IPS DF 6.9 (cell line): ENCODE results near the gene SCMH1.
"Not testable (repeated sequence)": the region's sequence is repeated elsewhere in the genome, so short reads cannot be mapped to it uniquely, and the experiment has no call there.

Experiments
- DNase-seq: peaks from one replicate; pipeline ENCODE4 v3.0.0-alpha.2; 2013; ENCODE audit warnings: low read depth, low spot score
- H3K27ac ChIP-seq: one replicate; pipeline ENCODE4 v1.5.1; 2013; ENCODE audit warnings: low read length, control low read depth
- H3K27me3 ChIP-seq: 2 replicates; pipeline ENCODE4 v1.6.1; 2013; ENCODE audit warnings: mild to moderate bottlenecking, low read length; ENCODE audit not compliant: control insufficient read depth, insufficient read depth
- H3K36me3 ChIP-seq: 2 replicates; pipeline ENCODE4 v1.6.1; 2013; ENCODE audit warnings: low read length; ENCODE audit not compliant: control insufficient read depth, insufficient read depth
- H3K4me1 ChIP-seq: 2 replicates; pipeline ENCODE4 v1.6.1; 2013; ENCODE audit warnings: low read length; ENCODE audit not compliant: control insufficient read depth, insufficient read depth
- H3K4me3 ChIP-seq: 2 replicates; pipeline ENCODE4 v1.5.1; 2013; ENCODE audit warnings: mild to moderate bottlenecking, low read length
- H3K9me3 ChIP-seq: 2 replicates; pipeline ENCODE4 v1.6.1; 2013; ENCODE audit warnings: low read length, inconsistent platforms; ENCODE audit not compliant: control insufficient read depth, insufficient read depth
- WGBS: extraction: QIAGEN DNeasy Blood & Tissue Kit; methylation state at CpG from one replicate; pipeline ENCODE4 v1.1.7; 2013; ENCODE audit warnings: mixed read lengths, missing lambda C conversion rate; ENCODE audit not compliant: insufficient read length, insufficient coverage; 5-methylcytosine and 5-hydroxymethylcytosine counted together

The SCMH1 gene

DNA sequence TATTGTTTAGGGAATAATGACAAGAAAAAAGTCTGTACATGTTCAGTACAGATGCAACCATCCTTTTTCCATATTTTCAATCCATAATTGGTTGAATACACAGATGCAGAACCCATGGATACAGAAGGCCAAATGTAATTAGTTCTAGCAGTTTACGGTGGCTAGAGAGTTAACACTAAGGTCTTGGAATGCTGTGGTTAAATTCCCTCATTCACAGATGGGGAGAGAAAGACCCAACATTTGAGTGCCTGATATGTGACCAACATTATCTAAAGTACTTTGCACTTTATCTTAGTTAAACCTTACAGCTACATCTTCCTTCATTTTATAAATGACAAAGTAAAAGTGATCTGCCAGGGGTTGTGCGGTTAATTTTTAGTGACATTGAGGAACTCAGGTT lies 5.3 kb downstream of the SCMH1 start:
- Histone ChIP-seq H3K36me3 (no peaks in the 10 kb centered on the region; the same call in 1 of the 2 replicates), H3K9me3 (no peaks in the 10 kb centered on the region), H3K4me1 (no peaks in the 10 kb centered on the region), H3K27me3 (no peaks in the 10 kb centered on the region), H3K4me3 (no peak overlapping the region), H3K27ac (no peak overlapping the region)
- DNase-seq: no peak
- no CpG with 5 or more reads among the region's 2 CpGs for WGBS

GRCh38 chr1:41235893-41236292 lies 6.2 kb downstream of the SCMH1 start:
- no peak overlapping the region for H3K27ac ChIP-seq
- no peak for DNase-seq
- H3K4me3 ChIP-seq: no peak overlapping the region
- no peaks in the 10 kb centered on the region for H3K27me3 ChIP-seq
- H3K9me3 ChIP-seq: no peaks in the 10 kb centered on the region
- no peaks in the 10 kb centered on the region for H3K4me1 ChIP-seq
- no peaks in the 10 kb centered on the region for H3K36me3 ChIP-seq

DNA sequence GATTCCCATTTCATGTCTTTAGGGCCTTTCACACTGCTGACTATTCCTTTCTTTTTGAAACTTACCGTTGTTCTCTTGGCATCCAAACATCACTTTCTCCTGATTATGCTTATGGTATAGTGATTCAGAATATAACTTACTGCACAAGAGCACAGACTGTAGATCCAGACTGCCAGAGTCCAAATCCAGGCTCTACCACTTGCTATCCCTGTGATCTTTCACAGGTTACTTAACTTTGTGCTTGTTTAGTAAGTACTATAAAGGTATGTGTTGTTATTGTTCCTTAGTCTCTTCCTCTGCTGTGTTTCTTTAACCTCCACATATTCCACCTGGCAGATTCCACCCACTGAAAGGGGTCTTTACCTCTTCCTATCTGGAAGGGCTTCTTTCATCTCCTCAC lies 8.4 kb downstream of the SCMH1 start:
- H3K27me3 ChIP-seq: no peaks in the 10 kb centered on the region
- no peaks in the 10 kb centered on the region for H3K36me3 ChIP-seq
- no peak for DNase-seq
- no peaks in the 10 kb centered on the region for H3K9me3 ChIP-seq
- no peaks in the 10 kb centered on the region for H3K4me1 ChIP-seq
- H3K4me3 ChIP-seq: no peak overlapping the region
- WGBS: no CpG with 5 or more reads among the region's 1 CpG
- no peak overlapping the region for H3K27ac ChIP-seq

- no peak overlapping the region for H3K4me3 ChIP-seq
- H3K27me3 ChIP-seq: no peaks in the 10 kb centered on the region
- no peaks in the 10 kb centered on the region for H3K9me3 ChIP-seq
- DNase-seq: no peak
- H3K36me3 ChIP-seq: no peaks in the 10 kb centered on the region
- no peaks in the 10 kb centered on the region for H3K4me1 ChIP-seq
- H3K27ac ChIP-seq: no peak overlapping the region
- no CpG with 5 or more reads among the region's 3 CpGs for WGBS
Measured at GRCh38 chr1:41232305-41232704, 9.8 kb downstream of the SCMH1 start.

- Histone ChIP-seq H3K27ac (no peak overlapping the region), H3K4me1 (0 out of 2 replicates have a peak, but pooled peaks cover 1% of the 10 kb centered on the region), H3K4me3 (no peak overlapping the region), H3K27me3 (no peaks in the 10 kb centered on the region), H3K36me3 (no peaks in the 10 kb centered on the region), H3K9me3 (no peaks in the 10 kb centered on the region)
- DNase-seq: no peak
- WGBS: no CpG with 5 or more reads among the region's 2 CpGs
Measured at GRCh38 chr1:41230656-41231055, 11.4 kb downstream of the SCMH1 start.

DNA sequence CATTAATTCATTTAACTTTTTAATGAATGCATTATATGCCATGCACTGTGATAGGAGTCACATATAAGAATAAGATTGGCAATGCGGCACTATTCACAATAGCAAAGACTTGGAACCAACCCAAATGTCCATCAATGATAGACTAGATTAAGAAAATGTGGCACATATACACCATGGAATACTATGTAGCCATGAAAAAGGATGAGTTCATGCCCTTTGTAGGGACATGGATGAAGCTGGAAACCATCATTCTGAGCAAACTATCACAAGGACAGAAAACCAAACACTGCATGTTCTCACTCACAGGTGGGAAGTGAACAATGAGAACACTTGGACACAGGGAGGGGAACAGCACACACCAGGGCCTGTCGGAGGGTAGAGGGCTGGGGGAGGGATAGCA lies 12.9 kb downstream of the SCMH1 start:
- H3K4me3 ChIP-seq, DNase-seq, H3K27me3 ChIP-seq, H3K4me1 ChIP-seq, H3K36me3 ChIP-seq, H3K9me3 ChIP-seq, H3K27ac ChIP-seq: not testable (repeated sequence)
- no CpG with 5 or more reads among the region's 2 CpGs for WGBS

GRCh38 chr1:41226815-41227434 lies 15.2 kb downstream of the SCMH1 start:
- Histone ChIP-seq H3K4me3 (no peak overlapping the region), H3K4me1 (0 out of 2 replicates have a peak, but pooled peaks cover 1% of the 10 kb centered on the region), H3K36me3 (no peaks in the 10 kb centered on the region), H3K27ac (no peak overlapping the region), H3K9me3 (no peaks in the 10 kb centered on the region), H3K27me3 (no peaks in the 10 kb centered on the region)
- no CpG with 5 or more reads among the region's 3 CpGs for WGBS
- no peak for DNase-seq

DNA sequence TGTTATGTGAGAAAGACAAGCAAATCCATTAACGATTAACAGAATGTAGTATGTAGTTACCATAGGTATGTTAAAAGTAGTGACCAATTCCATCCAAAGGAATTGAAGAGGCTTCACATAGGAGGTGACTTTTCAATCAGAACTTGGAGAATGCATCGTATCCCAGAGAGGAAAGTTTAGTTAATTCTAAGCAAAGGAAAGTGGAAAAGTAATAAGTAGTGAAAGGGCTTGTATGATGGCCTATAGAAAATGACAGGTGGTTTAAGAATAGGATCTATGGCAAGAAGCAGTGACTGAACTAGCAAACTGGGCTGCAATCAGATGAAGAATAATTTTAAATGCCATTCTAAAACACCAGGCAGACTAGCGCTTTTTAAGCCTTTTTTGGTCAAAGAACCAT lies 16.6 kb downstream of the SCMH1 start:
- no peaks in the 10 kb centered on the region for H3K36me3 ChIP-seq
- DNase-seq: no peak
- no peaks in the 10 kb centered on the region for H3K9me3 ChIP-seq
- no peak overlapping the region for H3K27ac ChIP-seq
- H3K4me1 ChIP-seq: 0 out of 2 replicates have a peak, but pooled peaks cover 1% of the 10 kb centered on the region
- H3K4me3 ChIP-seq: no peak overlapping the region
- H3K27me3 ChIP-seq: no peaks in the 10 kb centered on the region
- WGBS: no CpG with 5 or more reads among the region's 3 CpGs

DNA sequence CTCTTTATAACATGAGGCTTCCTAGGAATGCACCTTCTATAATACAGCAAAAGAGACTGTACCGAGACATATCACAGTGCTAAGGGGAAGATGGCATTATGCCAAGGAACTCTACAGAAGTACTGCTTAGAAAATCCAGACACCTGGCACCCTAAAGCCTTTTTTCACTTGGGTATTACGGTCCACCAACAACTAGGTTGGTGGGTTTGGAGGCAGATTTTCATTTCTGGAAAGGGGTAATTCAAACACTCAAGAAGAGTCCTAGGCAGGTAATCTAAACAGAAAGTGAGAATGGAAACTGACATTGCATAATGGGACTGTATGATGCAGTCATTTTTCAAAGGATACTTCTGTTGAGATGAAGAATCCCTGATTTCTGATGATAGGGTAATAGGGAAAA lies 19.6 kb downstream of the SCMH1 start:
- Histone ChIP-seq H3K36me3 (no peaks in the 10 kb centered on the region), H3K27ac (no peak overlapping the region), H3K4me1 (0 out of 2 replicates have a peak, but pooled peaks cover 1% of the 10 kb centered on the region), H3K4me3 (no peak overlapping the region), H3K9me3 (peaks cover 1% of the 10 kb centered on the region), H3K27me3 (no peaks in the 10 kb centered on the region)
- WGBS: no CpG with 5 or more reads among the region's 2 CpGs
- DNase-seq: no peak

- H3K9me3 ChIP-seq: peaks cover 1% of the 10 kb centered on the region
- no peak for DNase-seq
- H3K4me1 ChIP-seq: 0 out of 2 replicates have a peak, but pooled peaks cover 1% of the 10 kb centered on the region
- no peak overlapping the region for H3K27ac ChIP-seq
- H3K36me3 ChIP-seq: no peaks in the 10 kb centered on the region
- no peaks in the 10 kb centered on the region for H3K27me3 ChIP-seq
- H3K4me3 ChIP-seq: no peak overlapping the region
Measured at GRCh38 chr1:41221995-41222394, 20.1 kb downstream of the SCMH1 start.

DNA sequence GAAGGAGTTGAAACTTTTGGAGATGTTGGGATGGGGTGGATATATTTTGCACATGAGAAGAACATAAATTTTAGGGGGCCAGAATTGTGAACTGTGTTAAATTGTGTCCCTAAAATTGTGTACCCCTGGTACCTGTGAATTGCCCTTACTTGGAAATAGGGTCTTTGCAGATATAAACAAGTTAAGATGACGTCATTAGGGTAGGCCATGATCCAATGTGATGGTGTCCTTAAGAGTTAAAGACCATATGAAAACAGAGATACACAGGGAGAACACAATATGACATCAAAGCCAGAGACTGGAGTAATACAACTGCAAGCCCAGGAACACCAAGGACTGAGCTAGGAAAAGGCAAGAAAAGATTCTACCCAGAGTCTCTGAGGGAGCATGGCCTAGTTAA lies 24.0 kb downstream of the SCMH1 start:
- DNase-seq: no peak
- no peaks in the 10 kb centered on the region for H3K4me1 ChIP-seq
- H3K4me3 ChIP-seq: no peak overlapping the region
- H3K27ac ChIP-seq: no peak overlapping the region
- H3K27me3 ChIP-seq: no peaks in the 10 kb centered on the region
- peaks cover 1% of the 10 kb centered on the region for H3K9me3 ChIP-seq
- H3K36me3 ChIP-seq: no peaks in the 10 kb centered on the region
- WGBS: no CpG with 5 or more reads among the region's 1 CpG
